Measurements from ENCODE around the gene SRGAP1. TPM values are rescaled to one million over a fixed set of nuclear protein-coding genes. Genes with fewer than 3 reads are reported as not detected.
"Not testable (repeated sequence)": the region's sequence is repeated elsewhere in the genome, so short reads cannot be mapped to it uniquely, and the experiment has no call there.

SRGAP1 gene
- total RNA-seq, 1 experiment from 2014 or later: 65.0 TPM

DNA sequence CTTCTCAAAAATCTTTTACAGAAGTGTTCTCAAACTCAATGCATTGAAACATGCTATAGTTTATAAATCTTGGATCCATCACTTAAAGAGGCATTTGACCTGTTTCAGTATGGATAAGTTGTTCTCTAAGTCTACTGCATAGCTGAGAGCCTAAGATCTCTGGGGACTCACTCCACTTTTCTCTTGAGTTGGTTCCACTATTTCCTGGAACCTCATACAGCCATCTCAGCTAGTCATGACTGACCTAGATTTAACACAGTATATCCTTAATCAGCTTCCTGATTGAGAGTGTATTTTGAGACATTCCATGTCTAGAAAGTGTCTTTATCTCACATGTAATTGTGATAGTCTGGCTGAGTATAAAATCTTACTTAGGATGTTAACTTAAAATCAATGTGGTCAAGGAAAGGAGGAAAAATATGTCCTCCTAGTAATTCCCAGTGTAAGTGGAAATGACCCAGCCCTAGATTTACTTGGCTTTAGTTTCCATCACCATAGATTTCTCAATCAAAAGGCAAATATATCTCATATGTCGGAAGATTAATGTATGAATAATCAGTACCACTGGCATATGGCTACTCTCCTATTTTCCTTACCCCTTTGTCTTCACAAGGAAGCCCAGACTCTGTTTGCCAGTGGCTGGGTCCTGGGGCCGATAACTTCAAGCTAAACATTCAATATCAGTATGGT lies 315.7 kb downstream of the SRGAP1 start:
- ChIA-PET POLR2A (interaction anchor here (0.6 to 2.8 kb wide), 17 partner anchors 9 to 315 kb away, joined by 3 to 22 read pairs (median 5); partner anchors contain the start of genes KICS2 and SRGAP1), CTCF (interaction anchor here (0.6 to 1.7 kb wide), 9 partner anchors 9 to 1092 kb away, joined by 3 to 8 read pairs (median 3); partner anchors contain the start of gene SRGAP1)

DNA sequence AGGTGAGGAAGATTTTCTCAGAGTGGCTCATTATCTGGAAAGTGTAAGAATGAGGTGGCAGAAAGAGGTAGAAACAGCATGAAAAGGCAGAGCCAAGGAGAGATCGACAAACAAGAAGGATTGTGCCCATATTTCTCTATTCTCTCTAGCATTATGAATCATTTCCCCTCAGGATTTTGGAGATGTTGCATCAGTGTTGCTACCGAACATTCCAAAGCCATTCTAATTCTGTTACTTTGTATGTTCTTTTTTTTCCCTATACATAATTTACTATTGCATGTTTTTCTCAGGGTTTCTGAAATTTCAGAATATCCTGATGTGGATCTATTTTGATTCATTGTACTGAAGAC lies 316.2 kb downstream of the SRGAP1 start:
- no peaks in the 10 kb centered on the region for H3K27me3 Mint-ChIP-seq (ENCODE audit: insufficient read depth, unreplicated experiment)
- ChIA-PET CTCF (interaction anchor here (0.6 to 1.6 kb wide), 3 partner anchors 55 to 307 kb away, joined by 3 to 4 read pairs (median 3); no protein-coding TSS in a partner anchor), POLR2A (interaction anchor here (0.7 to 2.5 kb wide), 13 partner anchors 9 to 315 kb away, joined by 3 to 22 read pairs (median 5); no protein-coding TSS in a partner anchor)
- H3K4me3 Mint-ChIP-seq (ENCODE audit: unreplicated experiment): peak overlapping the region; percentile 35
- peaks cover 20% of the 10 kb centered on the region for H3K9me3 Mint-ChIP-seq (ENCODE audit: unreplicated experiment)
- peak overlapping the region; percentile 91 for H3K27ac Mint-ChIP-seq (ENCODE audit: low read depth, unreplicated experiment)
- H3K36me3 Mint-ChIP-seq (ENCODE audit: insufficient read depth, unreplicated experiment): no peaks in the 10 kb centered on the region
- TF ChIP-seq, protein P1, sequence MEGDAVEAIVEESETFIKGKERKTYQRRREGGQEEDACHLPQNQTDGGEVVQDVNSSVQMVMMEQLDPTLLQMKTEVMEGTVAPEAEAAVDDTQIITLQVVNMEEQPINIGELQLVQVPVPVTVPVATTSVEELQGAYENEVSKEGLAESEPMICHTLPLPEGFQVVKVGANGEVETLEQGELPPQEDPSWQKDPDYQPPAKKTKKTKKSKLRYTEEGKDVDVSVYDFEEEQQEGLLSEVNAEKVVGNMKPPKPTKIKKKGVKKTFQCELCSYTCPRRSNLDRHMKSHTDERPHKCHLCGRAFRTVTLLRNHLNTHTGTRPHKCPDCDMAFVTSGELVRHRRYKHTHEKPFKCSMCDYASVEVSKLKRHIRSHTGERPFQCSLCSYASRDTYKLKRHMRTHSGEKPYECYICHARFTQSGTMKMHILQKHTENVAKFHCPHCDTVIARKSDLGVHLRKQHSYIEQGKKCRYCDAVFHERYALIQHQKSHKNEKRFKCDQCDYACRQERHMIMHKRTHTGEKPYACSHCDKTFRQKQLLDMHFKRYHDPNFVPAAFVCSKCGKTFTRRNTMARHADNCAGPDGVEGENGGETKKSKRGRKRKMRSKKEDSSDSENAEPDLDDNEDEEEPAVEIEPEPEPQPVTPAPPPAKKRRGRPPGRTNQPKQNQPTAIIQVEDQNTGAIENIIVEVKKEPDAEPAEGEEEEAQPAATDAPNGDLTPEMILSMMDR (IDR thresholded peaks at IDR 0.05; ENCODE audit: unreplicated experiment): no peak
- intact Hi-C loops (cut with micrococcal nuclease): loop anchor here (2.0 kb wide), 2 partner anchors 20 to 60 kb away; no protein-coding TSS in a partner anchor
- peaks cover 28% of the 10 kb centered on the region for H3K4me1 Mint-ChIP-seq (ENCODE audit: insufficient read depth, unreplicated experiment)
- no TSS peak for BruUV-seq (replicated peaks)
- DNase-seq (ENCODE audit: unreplicated experiment): peak; percentile 80

More for the DNA sequence above, 315.7 kb downstream of the SRGAP1 start:
- DNase-seq (ENCODE audit: unreplicated experiment): peak; percentile 64
- peaks cover 15% of the 10 kb centered on the region for H3K9me3 Mint-ChIP-seq (ENCODE audit: unreplicated experiment)
- H3K4me1 Mint-ChIP-seq (ENCODE audit: insufficient read depth, unreplicated experiment): peaks cover 28% of the 10 kb centered on the region
- H3K36me3 Mint-ChIP-seq (ENCODE audit: insufficient read depth, unreplicated experiment): no peaks in the 10 kb centered on the region
- BruUV-seq (replicated peaks): TSS peak; percentile 98
- peak overlapping the region; percentile 91 for H3K27ac Mint-ChIP-seq (ENCODE audit: low read depth, unreplicated experiment)
- H3K27me3 Mint-ChIP-seq (ENCODE audit: insufficient read depth, unreplicated experiment): no peaks in the 10 kb centered on the region
- H3K4me3 Mint-ChIP-seq (ENCODE audit: unreplicated experiment): peak overlapping the region; percentile 35
- intact Hi-C loops (cut with micrococcal nuclease): loop anchor here (2.0 kb wide), 2 partner anchors 21 to 61 kb away; no protein-coding TSS in a partner anchor
- TF ChIP-seq, protein P1 (IDR thresholded peaks at IDR 0.05; ENCODE audit: unreplicated experiment): no peak

DNA sequence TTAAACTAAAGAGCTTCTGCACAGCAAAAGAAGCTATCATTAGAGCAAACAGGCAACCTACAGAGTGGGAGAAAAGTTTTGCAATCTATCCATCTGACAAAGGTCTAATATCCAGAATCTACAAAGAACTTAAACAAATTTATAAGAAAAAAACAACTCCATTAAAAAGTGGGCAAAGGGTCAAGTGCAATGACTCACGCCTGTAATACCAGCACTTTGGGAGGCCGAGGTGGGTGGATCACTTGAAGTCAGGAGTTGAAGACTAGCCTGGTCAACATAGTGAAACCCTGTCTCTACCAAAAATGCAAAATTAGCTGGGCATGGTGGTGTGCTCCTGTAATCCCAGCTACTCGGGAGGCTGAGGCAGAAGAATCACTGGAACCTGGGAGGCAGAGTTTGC lies 322.1 kb downstream of the SRGAP1 start:
- Mint-ChIP-seq H3K9me3 (ENCODE audit: unreplicated experiment) (peaks cover 24% of the 10 kb centered on the region), H3K4me1 (ENCODE audit: insufficient read depth, unreplicated experiment) (peaks cover 32% of the 10 kb centered on the region)
- ChIA-PET POLR2A (interaction anchor here (1.2 to 6.7 kb wide), 3 partner anchors 10 to 63 kb away, joined by 3 to 66 read pairs (median 3); no protein-coding TSS in a partner anchor), CTCF (interaction anchor here (0.6 to 0.8 kb wide), 2 partner anchors 204 to 322 kb away, joined by 3 to 4 read pairs; no protein-coding TSS in a partner anchor)
- BruUV-seq (replicated peaks); H3K4me3 Mint-ChIP-seq (ENCODE audit: unreplicated experiment); intact Hi-C loops (cut with micrococcal nuclease); H3K27me3 Mint-ChIP-seq (ENCODE audit: insufficient read depth, unreplicated experiment); H3K36me3 Mint-ChIP-seq (ENCODE audit: insufficient read depth, unreplicated experiment); H3K27ac Mint-ChIP-seq (ENCODE audit: low read depth, unreplicated experiment): not testable (repeated sequence)
- peak; percentile 44 for DNase-seq (ENCODE audit: unreplicated experiment)

DNA sequence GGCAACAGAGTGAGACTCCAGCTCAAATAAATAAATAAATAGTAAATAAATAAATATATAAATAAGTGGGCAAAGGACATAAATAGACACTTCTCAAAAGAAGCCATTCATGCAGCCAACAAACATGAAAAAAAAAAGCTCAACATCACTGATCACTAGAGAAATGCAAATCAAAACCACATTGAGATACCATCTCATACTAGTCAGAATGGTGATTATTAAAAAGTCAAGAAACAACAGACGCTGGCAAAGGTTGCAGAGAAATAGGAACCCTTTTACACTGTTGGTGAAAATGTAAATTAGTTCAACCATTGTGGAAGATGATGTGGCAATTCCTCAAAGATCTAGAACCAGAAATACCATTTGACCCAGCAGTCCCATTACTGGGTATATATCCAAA lies 322.5 kb downstream of the SRGAP1 start:
- peak overlapping the region; percentile 71 for H3K27ac Mint-ChIP-seq (ENCODE audit: low read depth, unreplicated experiment)
- CTCF ChIA-PET: interaction anchor here (0.6 to 0.8 kb wide), 2 partner anchors 204 to 249 kb away, joined by 3 to 4 read pairs; no protein-coding TSS in a partner anchor

More for the DNA sequence above, 322.5 kb downstream of the SRGAP1 start:
- Mint-ChIP-seq H3K4me1 (ENCODE audit: insufficient read depth, unreplicated experiment) (peaks cover 34% of the 10 kb centered on the region), H3K9me3 (ENCODE audit: unreplicated experiment) (peaks cover 24% of the 10 kb centered on the region)
- DNase-seq (ENCODE audit: unreplicated experiment); intact Hi-C loops (cut with micrococcal nuclease); H3K27me3 Mint-ChIP-seq (ENCODE audit: insufficient read depth, unreplicated experiment); H3K36me3 Mint-ChIP-seq (ENCODE audit: insufficient read depth, unreplicated experiment); H3K4me3 Mint-ChIP-seq (ENCODE audit: unreplicated experiment); BruUV-seq (replicated peaks): not testable (repeated sequence)
- POLR2A ChIA-PET: interaction anchor here (1.2 to 6.7 kb wide), 3 partner anchors 11 to 63 kb away, joined by 3 to 66 read pairs (median 3); no protein-coding TSS in a partner anchor
